ENCODE measurements around the gene SPATC1L.

DNA sequence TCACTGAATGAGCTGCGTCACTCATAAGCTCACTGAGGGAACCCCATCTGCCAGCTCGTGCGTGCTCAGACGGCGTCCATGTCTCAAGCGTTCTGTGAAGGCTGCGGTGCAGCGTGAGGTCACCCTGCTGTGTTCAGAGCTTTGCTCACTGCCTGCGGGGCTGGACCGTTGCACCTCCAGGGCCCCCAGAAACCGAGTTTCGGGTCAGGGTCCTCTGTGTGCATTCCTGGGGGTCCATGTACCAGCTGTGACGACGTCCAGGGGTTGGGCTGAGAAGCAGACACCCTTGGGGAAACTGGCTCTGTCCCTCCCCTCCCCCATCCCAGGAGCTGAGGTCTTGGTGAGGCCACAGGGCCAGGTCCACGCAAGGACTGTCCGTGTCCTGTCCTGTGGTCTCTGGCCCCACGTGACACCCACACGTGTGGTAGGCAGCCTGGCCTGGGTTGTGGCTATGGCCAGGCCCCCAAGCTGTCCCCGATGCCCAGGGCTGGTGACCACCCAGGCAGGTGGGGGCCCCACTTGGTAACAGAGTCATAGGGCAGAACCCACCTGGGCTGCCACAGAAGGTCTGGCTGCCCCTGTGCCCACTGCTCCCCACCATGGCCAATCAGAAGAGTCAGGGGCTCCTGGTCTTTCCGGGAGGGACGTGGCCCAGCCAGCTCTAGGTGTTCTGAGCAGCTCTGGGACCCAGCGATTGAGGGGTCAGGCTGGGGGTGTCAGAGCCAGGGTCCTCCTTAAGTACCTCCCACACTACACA lies 53.2 kb downstream of the SPATC1L start:
- TF ChIP-seq, protein P1, sequence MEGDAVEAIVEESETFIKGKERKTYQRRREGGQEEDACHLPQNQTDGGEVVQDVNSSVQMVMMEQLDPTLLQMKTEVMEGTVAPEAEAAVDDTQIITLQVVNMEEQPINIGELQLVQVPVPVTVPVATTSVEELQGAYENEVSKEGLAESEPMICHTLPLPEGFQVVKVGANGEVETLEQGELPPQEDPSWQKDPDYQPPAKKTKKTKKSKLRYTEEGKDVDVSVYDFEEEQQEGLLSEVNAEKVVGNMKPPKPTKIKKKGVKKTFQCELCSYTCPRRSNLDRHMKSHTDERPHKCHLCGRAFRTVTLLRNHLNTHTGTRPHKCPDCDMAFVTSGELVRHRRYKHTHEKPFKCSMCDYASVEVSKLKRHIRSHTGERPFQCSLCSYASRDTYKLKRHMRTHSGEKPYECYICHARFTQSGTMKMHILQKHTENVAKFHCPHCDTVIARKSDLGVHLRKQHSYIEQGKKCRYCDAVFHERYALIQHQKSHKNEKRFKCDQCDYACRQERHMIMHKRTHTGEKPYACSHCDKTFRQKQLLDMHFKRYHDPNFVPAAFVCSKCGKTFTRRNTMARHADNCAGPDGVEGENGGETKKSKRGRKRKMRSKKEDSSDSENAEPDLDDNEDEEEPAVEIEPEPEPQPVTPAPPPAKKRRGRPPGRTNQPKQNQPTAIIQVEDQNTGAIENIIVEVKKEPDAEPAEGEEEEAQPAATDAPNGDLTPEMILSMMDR (IDR thresholded peaks at IDR 0.05 in 4 of 5, conservative IDR thresholded peaks at IDR 0.05 in 1 of 5) = no peak
- no peak for TF ChIP-seq POLR2A (IDR thresholded peaks at IDR 0.05)

All from gastrocnemius medialis (tissue), 4 donors.